DOHH2 (cell line): ENCODE data around the gene CYRIA.

Experiments
- H3F3A ChIP-seq: fragments of 200-600 bp; sonication (generic), shearing (Covaris generic); 2 replicates; pipeline ENCODE4 v1.6.0; 2016; ENCODE audit warnings: antibody characterized with exemption, mild to moderate bottlenecking; ENCODE audit not compliant: control insufficient read depth, insufficient read depth
- H3K27ac ChIP-seq: fragments of 200-600 bp; sonication (generic); 2 replicates; pipeline ENCODE4 v1.5.1; 2014; ENCODE audit warnings: low read depth, mild to moderate bottlenecking, low read length, moderate library complexity
- H3K27me3 ChIP-seq: fragments of 200-600 bp; sonication (generic); 2 replicates; pipeline ENCODE4 v1.6.1; 2014; ENCODE audit warnings: mild to moderate bottlenecking, low read length, mixed read lengths; ENCODE audit not compliant: control insufficient read depth
- H3K36me3 ChIP-seq: fragments of 200-600 bp; sonication (generic); 2 replicates; pipeline ENCODE4 v1.6.1; 2014; ENCODE audit warnings: mild to moderate bottlenecking, low read length, moderate library complexity, mixed read lengths; ENCODE audit not compliant: control insufficient read depth
- H3K4me1 ChIP-seq: fragments of 200-600 bp; sonication (generic); 2 replicates; pipeline ENCODE4 v1.6.1; 2014; ENCODE audit warnings: mild to moderate bottlenecking, low read length, mixed read lengths; ENCODE audit not compliant: control insufficient read depth
- H3K4me2 ChIP-seq: fragments of 200-600 bp; sonication (generic); 2 replicates; pipeline ENCODE4 v1.6.0; 2014; ENCODE audit warnings: mild to moderate bottlenecking, low read length, moderate library complexity
- H3K4me3 ChIP-seq: fragments of 200-600 bp; sonication (generic); 2 replicates; pipeline ENCODE4 v1.5.1; 2014; ENCODE audit warnings: mild to moderate bottlenecking, low read length, mixed read lengths
- H3K79me2 ChIP-seq: fragments of 200-600 bp; sonication (generic); 2 replicates; pipeline ENCODE4 v1.6.1; 2014; ENCODE audit warnings: mild to moderate bottlenecking, low read length, mixed read lengths; ENCODE audit not compliant: control insufficient read depth
- H3K9me2 ChIP-seq: fragments of 200-600 bp; sonication (generic); replicated peaks from 2 replicates; pipeline ENCODE4 v1.6.1; 2014; ENCODE audit warnings: mild to moderate bottlenecking, low read length, mixed read lengths; ENCODE audit not compliant: control insufficient read depth
- H3K9me3 ChIP-seq: fragments of 200-600 bp; sonication (generic); 2 replicates; pipeline ENCODE4 v1.6.1; 2014; ENCODE audit warnings: antibody characterized with exemption, low read length, mixed read lengths; ENCODE audit not compliant: control insufficient read depth, insufficient read depth
- H4K20me1 ChIP-seq: fragments of 200-600 bp; sonication (generic); 2 replicates; pipeline ENCODE4 v1.6.0; 2014; ENCODE audit warnings: low read depth, mild to moderate bottlenecking, antibody characterized with exemption, low read length, moderate library complexity; ENCODE audit not compliant: control insufficient read depth, insufficient read depth
- EZH2phosphoT487 ChIP-seq: fragments of 200-600 bp; sonication (generic); IDR thresholded peaks from 2 replicates; pipeline ENCODE4 v1.6.1; 2017; ENCODE audit warnings: borderline replicate concordance, mild to moderate bottlenecking, antibody characterized with exemption, low read length, moderate library complexity, mixed read lengths
- TF ChIP-seq, protein P1 (sequence below): fragments of 200-600 bp; sonication (generic); IDR thresholded peaks from one replicate; pipeline ENCODE4 v1.5.1; 2014; ENCODE audit warnings: antibody characterized with exemption, mild to moderate bottlenecking, low read depth, low read length; ENCODE audit not compliant: poor library complexity, severe bottlenecking

CYRIA gene

GRCh38 chr2:16678964-16679363, 13.3 kb upstream of the CYRIA start:
- Histone ChIP-seq H3K9me3 (0 out of 2 replicates have a peak, but pooled peaks cover 6% of the 10 kb centered on the region), H4K20me1 (no peaks in the 10 kb centered on the region), H3K4me1 (peaks cover 34% of the 10 kb centered on the region), H3F3A (no peaks in the 10 kb centered on the region), H3K27me3 (no peaks in the 10 kb centered on the region), H3K9me2 (no peaks in the 10 kb centered on the region), H3K79me2 (no peaks in the 10 kb centered on the region), H3K36me3 (no peaks in the 10 kb centered on the region), H3K4me3 (no peak overlapping the region), H3K27ac (no peak overlapping the region), H3K4me2 (peak overlapping the region; percentile 10)
- no peak for TF ChIP-seq EZH2phosphoT487
- TF ChIP-seq, protein P1, sequence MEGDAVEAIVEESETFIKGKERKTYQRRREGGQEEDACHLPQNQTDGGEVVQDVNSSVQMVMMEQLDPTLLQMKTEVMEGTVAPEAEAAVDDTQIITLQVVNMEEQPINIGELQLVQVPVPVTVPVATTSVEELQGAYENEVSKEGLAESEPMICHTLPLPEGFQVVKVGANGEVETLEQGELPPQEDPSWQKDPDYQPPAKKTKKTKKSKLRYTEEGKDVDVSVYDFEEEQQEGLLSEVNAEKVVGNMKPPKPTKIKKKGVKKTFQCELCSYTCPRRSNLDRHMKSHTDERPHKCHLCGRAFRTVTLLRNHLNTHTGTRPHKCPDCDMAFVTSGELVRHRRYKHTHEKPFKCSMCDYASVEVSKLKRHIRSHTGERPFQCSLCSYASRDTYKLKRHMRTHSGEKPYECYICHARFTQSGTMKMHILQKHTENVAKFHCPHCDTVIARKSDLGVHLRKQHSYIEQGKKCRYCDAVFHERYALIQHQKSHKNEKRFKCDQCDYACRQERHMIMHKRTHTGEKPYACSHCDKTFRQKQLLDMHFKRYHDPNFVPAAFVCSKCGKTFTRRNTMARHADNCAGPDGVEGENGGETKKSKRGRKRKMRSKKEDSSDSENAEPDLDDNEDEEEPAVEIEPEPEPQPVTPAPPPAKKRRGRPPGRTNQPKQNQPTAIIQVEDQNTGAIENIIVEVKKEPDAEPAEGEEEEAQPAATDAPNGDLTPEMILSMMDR, result no peak

GRCh38 chr2:16677875-16678274, 12.2 kb upstream of the CYRIA start:
- H3K4me2 ChIP-seq, result no peak overlapping the region
- H3K9me3 ChIP-seq, result 0 out of 2 replicates have a peak, but pooled peaks cover 6% of the 10 kb centered on the region
- H3K27me3 ChIP-seq, result no peaks in the 10 kb centered on the region
- H4K20me1 ChIP-seq, result no peaks in the 10 kb centered on the region
- H3K27ac ChIP-seq, result no peak overlapping the region
- H3K4me3 ChIP-seq, result no peak overlapping the region
- no peaks in the 10 kb centered on the region for H3F3A ChIP-seq
- H3K36me3 ChIP-seq, result no peaks in the 10 kb centered on the region
- H3K4me1 ChIP-seq, result peaks cover 37% of the 10 kb centered on the region
- no peaks in the 10 kb centered on the region for H3K79me2 ChIP-seq
- TF ChIP-seq, protein P1, result no peak
- no peak for TF ChIP-seq EZH2phosphoT487
- H3K9me2 ChIP-seq, result no peaks in the 10 kb centered on the region

DNA sequence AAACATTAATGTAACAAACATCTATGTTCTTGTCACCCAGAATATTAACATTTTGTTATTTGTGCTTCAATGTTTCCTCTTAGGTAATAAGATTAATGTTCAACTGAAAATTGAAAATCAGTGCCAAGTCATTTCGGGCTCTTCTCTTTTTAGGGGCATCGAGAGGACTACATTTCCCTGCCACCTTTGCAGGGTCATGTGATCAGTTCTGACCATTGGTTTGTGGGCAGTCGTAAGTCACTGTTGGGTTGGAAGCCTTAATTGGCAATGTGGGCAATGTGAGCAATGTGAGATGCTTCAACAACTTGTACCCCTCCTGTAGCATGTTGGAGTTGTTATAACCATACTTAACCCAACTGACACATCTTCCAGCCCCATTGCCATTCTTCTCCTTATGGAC, 10.1 kb upstream of the CYRIA start:
- Histone ChIP-seq H3K27ac (no peak overlapping the region), H3K27me3 (no peaks in the 10 kb centered on the region), H3K4me2 (no peak overlapping the region), H3K36me3 (no peaks in the 10 kb centered on the region), H3K4me1 (peaks cover 46% of the 10 kb centered on the region), H3K79me2 (no peaks in the 10 kb centered on the region), H3F3A (no peaks in the 10 kb centered on the region), H3K9me2 (no peaks in the 10 kb centered on the region), H3K4me3 (no peak overlapping the region), H4K20me1 (no peaks in the 10 kb centered on the region), H3K9me3 (0 out of 2 replicates have a peak, but pooled peaks cover 3% of the 10 kb centered on the region)
- TF ChIP-seq, protein P1, result no peak
- TF ChIP-seq EZH2phosphoT487, result no peak
